Prostate gland (tissue), 2 donors: ENCODE results near the gene ANTXR1. TPM values are rescaled to one million over a fixed set of nuclear protein-coding genes. Genes with fewer than 3 reads are reported as not detected.

Source experiments
- DNase-seq: peaks from one replicate; pipeline ENCODE4 v3.0.0-alpha.2; 2019; ENCODE audit warnings: low spot score
- H3K27ac ChIP-seq, 2 donors: fragments of 200-600 bp; sonication (generic); 2 replicates each; pipeline ENCODE4 v1.5.1; 2017 to 2019
- H3K27me3 ChIP-seq: fragments of 200-600 bp; sonication (generic); replicated peaks from 2 replicates; pipeline ENCODE4 v1.5.1; 2019; ENCODE audit not compliant: insufficient read depth
- H3K36me3 ChIP-seq, 2 donors: fragments of 200-600 bp; sonication (generic); 1 replicate in 1 of 2; 2 replicates in 1 of 2; pipeline versions ENCODE4 v1.5.1 to v1.8.1; 2017 to 2019
- H3K4me1 ChIP-seq: fragments of 200-600 bp; sonication (generic); replicated peaks from 2 replicates; pipeline ENCODE4 v1.5.1; 2019
- H3K4me3 ChIP-seq, 2 donors: fragments of 200-600 bp; sonication (generic); 2 replicates each; pipeline ENCODE4 v1.5.1; 2017 to 2019
- H3K9me3 ChIP-seq: fragments of 200-600 bp; sonication (generic); 2 replicates; pipeline ENCODE4 v1.5.1; 2017
- POLR2A ChIP-seq: fragments of 450-650 bp; IDR thresholded peaks from one replicate; pipeline ENCODE4 v1.6.1; 2016; ENCODE audit warnings: antibody characterized with exemption, mild to moderate bottlenecking
- POLR2AphosphoS5 ChIP-seq: sonication (generic); formaldehyde crosslinking; IDR thresholded peaks from one replicate; pipeline ENCODE4 v1.6.1; 2017; ENCODE audit warnings: antibody characterized with exemption
- WGBS: methylation state at CpG from one replicate; pipeline ENCODE4 v1.1.5; 2018; 5-methylcytosine and 5-hydroxymethylcytosine counted together
- intact Hi-C: fragments of 100-400 bp; cut with DNase I; formaldehyde crosslinking; loops from one replicate; pipeline ENCODE4 v1.14.2; 2022
- total RNA-seq, 2 donors: library from RNA; depleted of rRNA; stranded (reverse); fragments of >200 nt; gene quantifications; one replicate each; pipeline ENCODE4 v1.1.0, GENCODE V29; 2016
- TF ChIP-seq, protein P1 (sequence below), 4 experiments: fragments of 200-600 bp in 2 of 4; fragments of 450-650 bp in 2 of 4; sonication (generic) in 2 of 4; IDR thresholded peaks; 1 replicate in 3 of 4; 2 replicates in 1 of 4; pipeline ENCODE4 v1.5.1; 2016 to 2019; ENCODE audit warnings: antibody characterized with exemption in 4 of 4, mild to moderate bottlenecking in 2 of 4, moderate library complexity in 2 of 4

Gene ANTXR1
- total RNA-seq, 2 donors from 2014 or later, result 25.8 to 48.7 TPM

DNA sequence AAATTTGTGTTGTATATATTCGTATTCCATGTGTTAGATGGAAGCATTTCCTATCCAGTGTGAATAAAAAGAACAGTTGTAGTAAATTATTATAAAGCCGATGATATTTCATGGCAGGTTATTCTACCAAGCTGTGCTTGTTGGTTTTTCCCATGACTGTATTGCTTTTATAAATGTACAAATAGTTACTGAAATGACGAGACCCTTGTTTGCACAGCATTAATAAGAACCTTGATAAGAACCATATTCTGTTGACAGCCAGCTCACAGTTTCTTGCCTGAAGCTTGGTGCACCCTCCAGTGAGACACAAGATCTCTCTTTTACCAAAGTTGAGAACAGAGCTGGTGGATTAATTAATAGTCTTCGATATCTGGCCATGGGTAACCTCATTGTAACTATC lies 235.3 kb downstream of the ANTXR1 start:
- Histone ChIP-seq H3K4me3 (no peak overlapping the region), H3K27ac (no peak overlapping the region), H3K4me1 (no peaks in the 10 kb centered on the region), H3K9me3 (no peaks in the 10 kb centered on the region), H3K36me3 (no peaks in the 10 kb centered on the region), H3K27me3 (no peaks in the 10 kb centered on the region)
- 50% methylated on average over 4 of the region's 4 CpGs for WGBS
- intact Hi-C loops, result no loop called here
- TF ChIP-seq POLR2A (no peak), POLR2AphosphoS5 (no peak)
- TF ChIP-seq, protein P1, sequence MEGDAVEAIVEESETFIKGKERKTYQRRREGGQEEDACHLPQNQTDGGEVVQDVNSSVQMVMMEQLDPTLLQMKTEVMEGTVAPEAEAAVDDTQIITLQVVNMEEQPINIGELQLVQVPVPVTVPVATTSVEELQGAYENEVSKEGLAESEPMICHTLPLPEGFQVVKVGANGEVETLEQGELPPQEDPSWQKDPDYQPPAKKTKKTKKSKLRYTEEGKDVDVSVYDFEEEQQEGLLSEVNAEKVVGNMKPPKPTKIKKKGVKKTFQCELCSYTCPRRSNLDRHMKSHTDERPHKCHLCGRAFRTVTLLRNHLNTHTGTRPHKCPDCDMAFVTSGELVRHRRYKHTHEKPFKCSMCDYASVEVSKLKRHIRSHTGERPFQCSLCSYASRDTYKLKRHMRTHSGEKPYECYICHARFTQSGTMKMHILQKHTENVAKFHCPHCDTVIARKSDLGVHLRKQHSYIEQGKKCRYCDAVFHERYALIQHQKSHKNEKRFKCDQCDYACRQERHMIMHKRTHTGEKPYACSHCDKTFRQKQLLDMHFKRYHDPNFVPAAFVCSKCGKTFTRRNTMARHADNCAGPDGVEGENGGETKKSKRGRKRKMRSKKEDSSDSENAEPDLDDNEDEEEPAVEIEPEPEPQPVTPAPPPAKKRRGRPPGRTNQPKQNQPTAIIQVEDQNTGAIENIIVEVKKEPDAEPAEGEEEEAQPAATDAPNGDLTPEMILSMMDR (IDR thresholded peaks at IDR 0.05), result no peak
- DNase-seq, result no peak

DNA sequence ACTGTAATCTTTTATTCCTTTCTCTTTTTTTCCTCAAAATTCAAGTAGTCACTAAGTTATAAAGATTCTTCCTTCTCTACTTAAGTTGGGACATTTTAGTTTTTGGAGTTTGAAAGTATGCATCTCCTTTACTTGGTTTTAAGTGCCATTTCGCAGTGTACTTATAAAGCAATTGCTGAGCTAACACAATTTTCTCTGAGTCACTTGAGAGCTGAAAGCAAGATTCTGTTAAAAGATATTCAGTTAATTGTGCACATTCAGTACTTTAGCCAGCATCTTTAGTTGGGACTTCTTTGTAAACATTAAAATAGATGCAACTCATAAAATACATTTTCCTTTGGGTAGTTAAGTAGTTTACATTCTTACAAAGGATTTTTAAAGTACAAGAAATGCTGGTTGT lies 238.0 kb downstream of the ANTXR1 start:
- 42% methylated on average over 1 of the region's 1 CpG for WGBS
- Histone ChIP-seq H3K27me3 (no peaks in the 10 kb centered on the region), H3K36me3 (no peaks in the 10 kb centered on the region), H3K27ac (no peak overlapping the region), H3K4me1 (no peaks in the 10 kb centered on the region), H3K9me3 (no peaks in the 10 kb centered on the region), H3K4me3 (no peak overlapping the region)
- TF ChIP-seq, protein P1 (IDR thresholded peaks at IDR 0.05), result no peak
- no peak for TF ChIP-seq POLR2AphosphoS5
- TF ChIP-seq POLR2A, result no peak
- DNase-seq, result no peak
- intact Hi-C loops, result no loop called here

DNA sequence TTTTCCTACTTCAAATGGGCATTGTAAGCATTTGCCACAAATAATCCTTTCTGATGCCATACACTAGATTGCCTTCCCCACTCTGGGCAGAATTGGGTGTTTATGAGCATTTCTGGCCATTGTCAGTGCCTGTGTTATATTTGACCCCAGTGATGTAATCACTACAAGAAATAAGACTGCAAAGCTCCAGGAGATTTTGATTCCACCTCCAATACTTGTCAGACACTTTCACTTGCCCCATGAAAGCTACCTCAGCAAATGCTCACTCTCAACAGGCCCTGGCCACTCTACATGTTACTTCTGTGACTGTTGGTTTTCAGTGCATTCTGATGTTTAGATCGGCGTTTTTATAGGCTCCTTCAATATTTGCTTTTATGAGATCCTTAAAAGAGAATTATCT lies 239.0 kb downstream of the ANTXR1 start:
- H3K27me3 ChIP-seq, result no peaks in the 10 kb centered on the region
- 13% methylated on average over 2 of the region's 2 CpGs for WGBS
- no peak overlapping the region for H3K4me3 ChIP-seq
- intact Hi-C loops, result no loop called here
- H3K9me3 ChIP-seq, result no peaks in the 10 kb centered on the region
- no peaks in the 10 kb centered on the region for H3K4me1 ChIP-seq
- TF ChIP-seq POLR2AphosphoS5 (no peak), POLR2A (no peak)
- TF ChIP-seq, protein P1 (IDR thresholded peaks at IDR 0.05), result no peak
- no peak overlapping the region for H3K27ac ChIP-seq
- DNase-seq, result no peak
- no peaks in the 10 kb centered on the region for H3K36me3 ChIP-seq

DNA sequence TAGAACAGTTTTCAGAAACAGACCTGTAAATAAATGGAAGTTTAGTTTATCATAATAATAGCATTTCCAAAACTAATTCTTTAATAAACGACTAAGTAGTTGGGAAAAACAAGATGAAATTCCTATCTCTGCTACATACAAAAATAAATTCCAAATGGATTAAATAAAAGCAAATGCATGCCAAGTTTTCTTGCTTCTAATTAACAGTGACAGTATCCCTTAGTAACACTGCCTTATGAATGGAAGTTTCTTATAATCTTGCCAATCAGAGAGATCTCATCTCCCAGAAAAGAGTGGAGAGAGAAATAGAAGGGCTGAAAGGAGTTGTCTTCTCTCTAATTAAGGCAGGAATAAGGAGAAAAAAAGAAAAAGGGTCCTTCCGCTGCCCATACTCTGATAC lies 240.1 kb downstream of the ANTXR1 start:
- TF ChIP-seq, protein P1 (IDR thresholded peaks at IDR 0.05), result no peak
- TF ChIP-seq POLR2A, result no peak
- intact Hi-C loops, result no loop called here
- DNase-seq, result no peak
- Histone ChIP-seq H3K27me3 (no peaks in the 10 kb centered on the region), H3K9me3 (no peaks in the 10 kb centered on the region), H3K27ac (no peak overlapping the region), H3K4me3 (no peak overlapping the region), H3K36me3 (no peaks in the 10 kb centered on the region), H3K4me1 (no peaks in the 10 kb centered on the region)
- 40% methylated on average over 2 of the region's 2 CpGs for WGBS

DNA sequence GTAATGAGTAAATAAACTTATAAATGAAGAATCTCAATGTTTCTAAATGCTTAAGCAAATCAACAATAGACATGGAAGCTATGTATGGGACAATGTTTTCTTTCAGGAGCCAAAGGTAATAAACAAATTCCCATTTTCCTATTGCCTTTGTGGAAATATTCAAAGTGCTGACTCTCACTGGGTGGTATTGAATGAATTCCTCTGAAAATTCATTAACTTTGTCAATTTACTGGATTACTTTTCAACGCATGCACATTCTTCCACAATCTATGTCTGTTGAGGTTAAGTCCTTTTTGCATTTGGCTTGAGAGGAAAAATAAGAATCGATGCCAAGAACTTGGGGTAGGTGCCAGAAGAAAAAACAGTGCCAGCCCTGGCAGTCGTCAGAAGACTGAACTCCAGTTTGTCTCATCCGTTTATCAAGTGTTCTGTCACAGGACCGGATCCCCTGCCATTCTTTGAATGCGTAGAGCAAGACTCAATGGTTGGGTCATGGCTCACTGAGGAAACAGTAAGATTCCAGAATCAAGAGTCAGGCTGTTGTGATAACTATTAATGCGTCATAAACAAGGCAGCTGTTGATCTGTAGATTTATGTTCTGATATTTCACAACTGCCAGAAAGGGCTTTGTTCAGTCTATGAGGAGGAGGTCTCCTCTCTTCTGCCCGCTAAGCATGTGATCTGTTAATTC lies 240.8 kb downstream of the ANTXR1 start:
- WGBS, result 24% methylated on average over 8 of the region's 8 CpGs
- TF ChIP-seq POLR2AphosphoS5 (peak; percentile 37), POLR2A (no peak)
- TF ChIP-seq, protein P1 (IDR thresholded peaks at IDR 0.05), result no peak
- Histone ChIP-seq H3K4me1 (no peaks in the 10 kb centered on the region), H3K27me3 (no peaks in the 10 kb centered on the region), H3K9me3 (no peaks in the 10 kb centered on the region), H3K27ac (no peak overlapping the region), H3K4me3 (no peak overlapping the region), H3K36me3 (no peaks in the 10 kb centered on the region)
- peak; percentile 43 for DNase-seq
- intact Hi-C loops, result no loop called here
